Omental fat pad (tissue), 4 donors: ENCODE data around the gene NEK2. TPM values are rescaled to one million over a fixed set of nuclear protein-coding genes. Genes with fewer than 3 reads are reported as not detected.

ENCODE experiments used
- ATAC-seq: fragments of 150-250 bp; one replicate; pipeline ENCODE4 v1.9.1; 2016; ENCODE audit warnings: mild to moderate bottlenecking, moderate library complexity; ENCODE audit not compliant: low FRiP score
- DNase-seq: peaks from one replicate; pipeline ENCODE4 v3.0.0-alpha.2; 2019; ENCODE audit warnings: low spot score
- total RNA-seq, 4 donors: library from RNA; depleted of rRNA; stranded (reverse); fragments of >200 nt; gene quantifications; one replicate each; pipeline ENCODE4 v1.1.0, GENCODE V29; 2016
- TF ChIP-seq, protein P1 (sequence below), 3 donors: fragments of 450-650 bp; IDR thresholded peaks; one replicate each; pipeline ENCODE4 v1.5.1; 2016 to 2017; ENCODE audit warnings: antibody characterized with exemption in 3 of 3, mild to moderate bottlenecking in 3 of 3, moderate library complexity in 2 of 3

NEK2 gene
- total RNA-seq, 4 donors from 2014 or later = 0.47 to 0.60 TPM; not detected in 2

DNA sequence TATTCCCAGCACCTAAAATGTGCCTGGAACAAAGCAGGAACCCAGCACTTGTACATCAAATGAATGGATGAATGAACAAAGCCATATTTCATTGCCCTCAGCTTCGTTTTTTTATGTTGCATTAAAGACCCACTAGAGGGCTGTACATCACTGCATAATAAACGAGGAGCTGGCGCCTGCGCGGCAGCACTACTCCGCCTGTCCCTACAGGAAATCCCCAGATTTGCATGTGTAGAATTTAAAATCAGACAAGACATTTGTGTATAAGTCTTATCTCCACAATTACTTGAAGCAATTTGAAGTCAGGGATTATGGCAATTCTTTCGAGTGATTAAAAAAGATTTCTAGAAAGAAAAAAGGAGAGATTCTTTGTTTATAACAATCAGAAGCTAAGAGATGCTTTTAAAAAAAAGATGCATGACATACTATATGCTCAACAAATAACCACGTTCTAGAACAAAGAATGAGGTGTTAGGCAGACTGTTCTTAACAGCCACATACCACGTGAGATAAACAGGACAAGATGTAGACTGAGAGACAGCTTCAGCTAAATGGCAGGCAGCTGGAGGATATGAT lies 5.4 kb upstream of the NEK2 start:
- peak; percentile 87 for ATAC-seq
- DNase-seq = no peak
- TF ChIP-seq, protein P1, sequence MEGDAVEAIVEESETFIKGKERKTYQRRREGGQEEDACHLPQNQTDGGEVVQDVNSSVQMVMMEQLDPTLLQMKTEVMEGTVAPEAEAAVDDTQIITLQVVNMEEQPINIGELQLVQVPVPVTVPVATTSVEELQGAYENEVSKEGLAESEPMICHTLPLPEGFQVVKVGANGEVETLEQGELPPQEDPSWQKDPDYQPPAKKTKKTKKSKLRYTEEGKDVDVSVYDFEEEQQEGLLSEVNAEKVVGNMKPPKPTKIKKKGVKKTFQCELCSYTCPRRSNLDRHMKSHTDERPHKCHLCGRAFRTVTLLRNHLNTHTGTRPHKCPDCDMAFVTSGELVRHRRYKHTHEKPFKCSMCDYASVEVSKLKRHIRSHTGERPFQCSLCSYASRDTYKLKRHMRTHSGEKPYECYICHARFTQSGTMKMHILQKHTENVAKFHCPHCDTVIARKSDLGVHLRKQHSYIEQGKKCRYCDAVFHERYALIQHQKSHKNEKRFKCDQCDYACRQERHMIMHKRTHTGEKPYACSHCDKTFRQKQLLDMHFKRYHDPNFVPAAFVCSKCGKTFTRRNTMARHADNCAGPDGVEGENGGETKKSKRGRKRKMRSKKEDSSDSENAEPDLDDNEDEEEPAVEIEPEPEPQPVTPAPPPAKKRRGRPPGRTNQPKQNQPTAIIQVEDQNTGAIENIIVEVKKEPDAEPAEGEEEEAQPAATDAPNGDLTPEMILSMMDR (IDR thresholded peaks at IDR 0.05) = peak in 2 of 3 donors; percentile 17 to 53

DNA sequence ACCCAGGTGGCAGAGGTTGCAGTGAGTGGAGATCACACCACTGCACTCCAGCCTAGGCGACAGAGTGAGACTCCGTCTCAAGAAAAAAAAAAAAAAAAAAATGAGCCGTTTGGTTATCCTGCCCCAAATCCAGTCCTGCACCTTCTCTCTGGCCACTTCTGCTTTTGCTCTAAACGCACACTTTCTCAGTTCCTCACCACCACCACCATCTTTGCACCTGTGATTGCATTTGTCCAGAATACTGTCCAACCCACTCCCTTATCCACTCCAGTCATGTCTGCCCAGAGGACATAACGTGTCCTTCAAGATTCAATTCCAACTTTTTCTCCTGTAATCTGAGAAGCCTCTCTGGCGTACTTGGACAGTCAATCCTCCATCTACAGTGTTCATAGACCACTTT lies 2.2 kb upstream of the NEK2 start:
- ATAC-seq (no peak), DNase-seq (no peak)

DNA sequence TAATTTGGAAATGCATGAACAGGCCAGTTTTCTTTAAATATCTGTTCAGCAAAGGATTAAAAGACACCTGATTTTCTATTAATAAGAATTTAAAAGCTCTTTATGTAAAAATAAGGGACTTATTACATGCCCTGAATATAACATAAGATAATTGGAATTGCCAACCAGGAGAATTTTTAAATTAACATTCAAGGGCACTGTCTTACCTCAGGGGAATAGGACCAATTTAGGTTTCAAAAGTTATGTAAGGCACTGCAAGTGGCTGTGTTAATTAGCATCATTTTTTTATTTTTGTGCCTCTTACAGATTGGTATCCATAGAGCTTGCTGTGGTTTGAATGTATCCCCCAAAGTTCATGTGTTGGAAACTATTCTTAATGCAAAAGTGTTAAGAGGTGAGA lies 1.3 kb upstream of the NEK2 start:
- TF ChIP-seq, protein P1 (IDR thresholded peaks at IDR 0.05) = no peak
- DNase-seq (no peak), ATAC-seq (no peak)

More for the DNA sequence above, 2.2 kb upstream of the NEK2 start:
- TF ChIP-seq, protein P1 (IDR thresholded peaks at IDR 0.05) = no peak

DNA sequence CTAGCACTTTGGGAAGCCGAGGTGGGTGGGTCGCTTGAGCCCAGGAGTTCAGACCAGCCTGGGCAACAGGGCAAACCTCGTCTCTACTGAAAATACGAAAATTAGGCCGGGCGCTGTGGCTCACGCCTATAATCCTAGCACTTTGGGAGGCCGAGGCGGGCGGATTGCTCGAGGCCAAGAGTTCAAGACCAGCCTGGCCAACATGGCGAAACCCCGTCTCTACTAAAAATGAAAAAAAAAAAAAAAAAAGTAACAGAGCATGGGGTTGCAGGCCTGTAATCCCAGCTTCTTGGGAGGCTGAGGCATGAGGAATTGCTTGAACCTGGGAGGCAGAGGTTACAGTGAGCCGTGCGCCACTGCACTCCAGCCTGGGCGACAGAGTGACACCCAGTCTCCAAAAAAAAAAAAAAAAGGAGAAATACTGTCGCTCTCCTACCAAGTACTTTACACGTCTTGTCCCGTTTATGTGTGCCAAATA lies 724 bp upstream of the NEK2 start:
- ATAC-seq (no peak), DNase-seq (no peak)
- TF ChIP-seq, protein P1 (IDR thresholded peaks at IDR 0.05) = no peak

DNA sequence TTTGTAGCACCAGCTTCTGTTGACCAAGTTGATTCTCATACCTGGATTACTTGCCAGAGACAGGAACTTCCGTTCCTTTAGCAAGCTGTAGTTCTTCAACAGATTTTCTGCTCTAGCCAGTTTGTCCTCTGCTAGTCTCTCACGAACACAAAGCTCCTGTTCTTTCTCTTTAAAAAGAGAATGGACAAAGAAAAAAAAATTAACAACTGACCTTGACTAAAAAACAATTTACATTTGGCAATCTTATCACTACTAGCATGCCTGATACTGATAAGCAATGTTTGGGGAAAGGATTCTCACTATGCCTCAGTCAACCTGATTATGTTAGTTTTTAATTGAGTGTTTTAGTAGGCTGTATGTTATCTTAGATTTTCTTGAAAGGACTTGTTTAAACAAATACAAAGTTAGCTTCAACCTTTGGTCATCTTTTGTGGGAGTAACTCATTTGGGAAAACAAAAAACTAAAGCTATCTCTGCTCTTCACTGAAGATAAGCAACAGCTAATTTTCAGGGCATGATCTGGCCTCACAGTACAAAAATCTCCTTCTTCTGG lies 8.3 kb downstream of the NEK2 start:
- no peak for ATAC-seq
- no peak for DNase-seq
- TF ChIP-seq, protein P1 (IDR thresholded peaks at IDR 0.05) = no peak

DNA sequence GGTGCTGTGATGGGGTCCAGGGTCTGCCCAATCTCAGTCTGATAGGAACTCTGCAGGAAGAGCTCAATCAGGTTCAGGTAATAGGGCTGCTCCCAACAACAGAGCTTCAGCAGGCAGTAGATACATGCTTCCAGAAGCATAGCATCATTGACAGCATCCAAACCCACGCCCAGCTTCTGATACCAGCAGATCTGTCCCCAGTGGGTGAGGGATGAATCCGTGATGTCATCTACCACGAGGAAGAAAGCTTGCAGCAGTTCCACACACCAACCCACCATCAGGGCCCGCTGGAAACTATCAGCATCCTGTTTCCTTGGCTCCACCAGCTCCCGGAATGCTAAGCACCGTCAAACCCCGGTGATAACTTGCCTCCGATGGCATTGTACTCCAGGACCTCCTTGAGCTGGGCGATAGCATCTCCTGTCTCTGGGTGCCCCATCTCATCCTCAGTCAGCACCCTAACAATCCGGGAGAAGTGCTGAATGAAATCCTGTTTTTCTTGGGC lies 14.7 kb downstream of the NEK2 start:
- no peak for ATAC-seq
- DNase-seq = no peak
- TF ChIP-seq, protein P1 (IDR thresholded peaks at IDR 0.05) = no peak

DNA sequence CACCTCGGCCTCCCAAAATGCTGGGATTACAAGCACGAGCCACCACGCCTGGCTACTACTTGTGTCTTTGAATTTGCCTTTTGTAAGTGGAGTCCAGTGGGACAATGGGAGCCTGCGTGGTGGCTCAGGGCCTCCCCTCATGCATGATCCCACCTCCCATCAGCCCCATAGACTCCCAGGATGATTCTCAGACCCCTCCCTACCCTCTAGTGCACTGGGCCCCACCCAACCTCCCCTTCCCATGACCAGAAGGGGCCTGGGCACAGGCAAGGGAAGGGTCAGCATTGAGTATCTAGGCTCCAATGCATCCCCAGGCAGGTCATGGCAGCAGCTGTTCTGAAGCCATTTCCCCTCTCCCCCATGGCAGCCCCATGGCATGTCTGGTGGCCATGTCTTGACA lies 18.7 kb downstream of the NEK2 start:
- TF ChIP-seq, protein P1 (IDR thresholded peaks at IDR 0.05) = no peak
- DNase-seq = no peak
- no peak for ATAC-seq
